Fibroblast of pulmonary artery (primary cell): Measurements from ENCODE around the gene UPK2.
"Not testable (repeated sequence)": the region's sequence is repeated elsewhere in the genome, so short reads cannot be mapped to it uniquely, and the experiment has no call there.

Experiments
- DNase-seq: peaks from one replicate; pipeline ENCODE4 v3.0.0-alpha.2; 2010; ENCODE audit warnings: low read depth
- H3K4me3 ChIP-seq: replicated peaks from 2 replicates; pipeline ENCODE4 v1.5.1; 2011; ENCODE audit warnings: low read depth, mild to moderate bottlenecking, control low read depth, low read length, moderate library complexity
- TF ChIP-seq, protein P1 (sequence below): IDR thresholded peaks from 2 replicates; pipeline ENCODE4 v1.5.1; 2011; ENCODE audit warnings: mild to moderate bottlenecking, control low read depth, low read length, inconsistent platforms; ENCODE audit errors: missing control alignments

The UPK2 gene

DNA sequence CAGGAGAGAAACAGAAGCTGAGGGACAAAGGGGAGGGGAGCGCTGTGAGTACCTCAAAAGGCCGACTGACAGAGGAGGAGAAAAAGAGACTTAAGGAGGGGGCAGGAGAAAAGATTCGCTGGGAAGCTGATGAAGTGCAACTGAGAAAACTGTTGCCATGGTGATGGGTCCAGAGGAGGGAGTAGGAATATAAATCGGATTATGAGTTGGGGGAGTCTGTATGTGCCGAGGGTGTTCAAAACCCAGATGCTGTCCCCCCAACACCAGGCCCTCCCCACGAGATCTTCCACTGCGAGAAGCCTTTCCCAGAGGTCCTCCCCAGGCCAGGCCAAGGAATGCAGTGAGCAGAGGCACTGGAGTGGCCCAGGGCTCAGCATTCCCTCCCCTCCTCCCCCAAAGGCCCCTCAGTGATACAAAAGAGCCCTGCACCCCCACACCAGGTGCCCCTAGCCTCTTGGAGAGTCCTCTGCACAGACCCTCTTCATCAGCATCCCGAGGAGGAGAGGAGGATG is 16.6 kb upstream of the UPK2 start:
- no peak for DNase-seq
- no peak overlapping the region for H3K4me3 ChIP-seq
- TF ChIP-seq, protein P1, sequence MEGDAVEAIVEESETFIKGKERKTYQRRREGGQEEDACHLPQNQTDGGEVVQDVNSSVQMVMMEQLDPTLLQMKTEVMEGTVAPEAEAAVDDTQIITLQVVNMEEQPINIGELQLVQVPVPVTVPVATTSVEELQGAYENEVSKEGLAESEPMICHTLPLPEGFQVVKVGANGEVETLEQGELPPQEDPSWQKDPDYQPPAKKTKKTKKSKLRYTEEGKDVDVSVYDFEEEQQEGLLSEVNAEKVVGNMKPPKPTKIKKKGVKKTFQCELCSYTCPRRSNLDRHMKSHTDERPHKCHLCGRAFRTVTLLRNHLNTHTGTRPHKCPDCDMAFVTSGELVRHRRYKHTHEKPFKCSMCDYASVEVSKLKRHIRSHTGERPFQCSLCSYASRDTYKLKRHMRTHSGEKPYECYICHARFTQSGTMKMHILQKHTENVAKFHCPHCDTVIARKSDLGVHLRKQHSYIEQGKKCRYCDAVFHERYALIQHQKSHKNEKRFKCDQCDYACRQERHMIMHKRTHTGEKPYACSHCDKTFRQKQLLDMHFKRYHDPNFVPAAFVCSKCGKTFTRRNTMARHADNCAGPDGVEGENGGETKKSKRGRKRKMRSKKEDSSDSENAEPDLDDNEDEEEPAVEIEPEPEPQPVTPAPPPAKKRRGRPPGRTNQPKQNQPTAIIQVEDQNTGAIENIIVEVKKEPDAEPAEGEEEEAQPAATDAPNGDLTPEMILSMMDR: no peak

DNA sequence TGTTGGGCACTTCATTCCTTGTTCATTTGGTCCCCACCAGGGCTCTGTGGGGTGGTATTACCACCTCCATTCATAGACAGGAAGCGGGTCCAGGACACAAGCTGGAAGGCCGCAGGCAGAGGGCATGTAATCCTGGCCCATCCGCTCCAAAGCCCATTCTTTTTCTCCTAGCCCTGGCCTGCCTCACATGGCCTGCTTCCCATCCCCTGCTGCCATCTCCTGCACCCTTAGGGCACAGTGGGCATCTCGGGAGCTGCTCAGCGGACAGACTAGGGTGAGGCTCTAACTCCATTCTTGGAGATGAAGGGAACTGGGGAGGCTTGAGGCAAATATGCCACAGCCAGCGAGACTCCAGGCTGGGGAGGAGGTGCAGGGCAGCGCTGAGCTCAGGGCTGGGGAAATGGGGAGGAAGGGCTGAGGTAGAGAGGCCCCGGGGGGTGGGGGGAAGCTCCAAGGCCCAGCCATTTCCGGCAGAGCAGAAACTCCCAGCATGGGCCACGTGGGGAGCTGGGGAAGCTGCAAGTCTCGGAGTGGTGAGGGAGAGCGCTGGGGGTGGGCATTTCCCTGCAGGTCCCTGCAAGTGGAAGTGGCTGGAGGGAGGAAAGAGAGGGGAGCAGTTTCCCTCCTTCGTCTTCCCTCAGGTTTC is 16.0 kb upstream of the UPK2 start:
- peak; percentile 34 for DNase-seq
- H3K4me3 ChIP-seq: no peak overlapping the region
- TF ChIP-seq, protein P1: no peak

DNA sequence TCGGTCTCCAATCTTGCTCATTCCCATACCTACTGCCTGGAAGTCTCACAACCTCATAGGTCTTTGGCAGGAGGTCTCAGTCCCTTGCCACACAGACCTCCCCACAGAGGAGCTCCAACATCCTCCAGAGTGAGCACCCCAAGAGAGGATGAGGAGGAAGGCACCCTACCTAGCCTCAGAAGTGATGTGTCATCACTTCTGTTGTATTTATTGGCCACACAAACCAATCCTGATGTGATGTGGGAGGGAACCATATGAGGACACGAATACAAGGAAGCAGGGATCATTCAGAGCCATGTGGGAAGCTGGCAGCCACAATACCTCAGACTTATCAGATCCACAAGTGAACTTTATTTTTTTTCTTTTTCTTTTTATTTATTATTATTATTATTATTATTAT is 9.0 kb upstream of the UPK2 start:
- TF ChIP-seq, protein P1: no peak
- no peak overlapping the region for H3K4me3 ChIP-seq
- DNase-seq: no peak

DNA sequence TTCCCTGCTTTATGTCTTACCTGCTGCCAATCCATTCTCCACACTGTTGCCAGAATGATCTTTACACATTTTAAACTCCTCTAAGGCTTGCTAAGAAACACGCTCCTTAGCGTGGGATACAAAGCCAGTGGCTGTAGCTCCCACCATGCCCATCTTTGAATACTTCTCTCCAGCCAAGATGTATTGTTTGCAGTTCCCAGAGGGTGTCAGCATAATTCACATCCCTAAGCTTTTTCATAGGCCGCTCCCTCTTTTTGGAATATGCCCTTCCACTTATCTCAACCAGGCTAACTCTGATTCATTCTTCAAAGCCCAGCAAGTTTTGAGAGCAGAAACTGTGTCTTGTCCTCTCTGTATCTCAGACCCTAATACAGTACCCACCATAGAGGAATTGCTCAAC is 8.1 kb upstream of the UPK2 start:
- DNase-seq: no peak
- no peak overlapping the region for H3K4me3 ChIP-seq

DNA sequence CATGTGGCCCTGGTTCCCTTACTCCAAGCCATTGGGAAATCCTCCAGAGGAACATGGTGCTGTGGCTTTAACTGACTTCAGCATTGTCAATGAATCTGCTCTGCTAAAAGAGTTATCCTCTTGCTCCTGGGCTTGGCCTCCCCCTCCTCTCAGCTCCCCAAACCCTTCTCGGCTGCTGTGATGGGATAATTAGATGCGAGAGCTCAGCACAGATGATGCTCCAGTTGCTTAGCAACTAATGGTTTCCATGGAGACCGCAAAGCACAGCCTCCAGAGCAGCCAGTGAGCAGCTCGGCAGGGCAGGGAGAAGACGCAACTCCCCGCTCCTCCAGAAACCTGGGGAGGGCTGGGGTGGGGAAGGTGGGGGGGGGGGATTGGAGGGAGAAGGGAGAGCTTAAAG is 2.8 kb upstream of the UPK2 start:
- no peak overlapping the region for H3K4me3 ChIP-seq
- TF ChIP-seq, protein P1: no peak
- peak; percentile 14 for DNase-seq

More for the DNA sequence above, 8.1 kb upstream of the UPK2 start:
- TF ChIP-seq, protein P1: no peak

DNA sequence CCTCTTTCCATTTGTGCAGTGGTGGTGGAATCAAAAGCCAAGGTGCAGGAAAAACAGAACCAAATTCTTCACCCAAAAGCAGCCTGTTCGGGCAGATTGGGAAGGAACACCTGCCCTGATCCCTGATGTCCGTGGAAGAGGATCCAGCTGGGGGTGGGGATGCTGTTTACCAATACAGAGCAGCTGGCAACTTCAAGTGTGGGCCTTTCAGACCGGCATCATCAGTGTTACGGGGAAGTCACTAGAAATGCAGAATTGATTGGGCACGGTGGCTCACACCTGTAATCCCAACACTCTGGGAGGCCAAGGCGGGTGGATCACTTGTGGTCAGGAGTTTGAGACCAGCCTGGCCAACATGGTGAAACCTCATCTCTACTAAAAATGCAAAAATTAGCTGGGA is 2.1 kb upstream of the UPK2 start:
- DNase-seq, H3K4me3 ChIP-seq: not testable (repeated sequence)

DNA sequence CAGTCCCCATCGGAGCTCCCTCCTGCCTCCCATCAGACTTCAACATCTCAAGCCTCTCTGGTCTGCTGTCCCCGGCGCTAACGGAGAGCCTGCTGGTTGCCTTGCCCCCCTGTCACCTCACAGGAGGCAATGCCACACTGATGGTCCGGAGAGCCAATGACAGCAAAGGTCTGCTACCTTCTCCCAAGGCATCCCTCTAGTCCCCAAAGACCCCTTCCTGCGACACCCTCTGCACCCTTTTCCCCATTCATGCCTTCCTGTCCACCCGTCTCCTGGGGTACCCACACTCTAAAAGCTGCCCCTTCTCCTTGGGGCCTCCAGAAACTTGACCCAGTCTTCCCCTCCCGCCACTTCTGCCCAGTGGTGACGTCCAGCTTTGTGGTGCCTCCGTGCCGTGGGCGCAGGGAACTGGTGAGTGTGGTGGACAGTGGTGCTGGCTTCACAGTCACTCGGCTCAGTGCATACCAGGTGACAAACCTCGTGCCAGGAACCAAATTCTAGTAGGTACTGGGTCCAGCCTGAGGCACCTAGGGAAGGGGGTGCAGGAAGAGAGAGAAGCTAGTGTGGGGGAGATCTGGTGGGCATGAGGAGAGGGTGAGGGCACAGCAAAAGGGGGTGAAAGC is 860 bp downstream of the UPK2 start:
- TF ChIP-seq, protein P1: no peak
- DNase-seq: no peak
- H3K4me3 ChIP-seq: no peak overlapping the region
